ENCODE measurements around the gene DDX23. TPM values are rescaled to one million over a fixed set of nuclear protein-coding genes. Genes with fewer than 3 reads are reported as not detected.

DDX23 gene
- total and polyA plus RNA-seq, 5 donors from 2014 or later, result 30.5 to 96.3 (median 35.3) TPM

DNA sequence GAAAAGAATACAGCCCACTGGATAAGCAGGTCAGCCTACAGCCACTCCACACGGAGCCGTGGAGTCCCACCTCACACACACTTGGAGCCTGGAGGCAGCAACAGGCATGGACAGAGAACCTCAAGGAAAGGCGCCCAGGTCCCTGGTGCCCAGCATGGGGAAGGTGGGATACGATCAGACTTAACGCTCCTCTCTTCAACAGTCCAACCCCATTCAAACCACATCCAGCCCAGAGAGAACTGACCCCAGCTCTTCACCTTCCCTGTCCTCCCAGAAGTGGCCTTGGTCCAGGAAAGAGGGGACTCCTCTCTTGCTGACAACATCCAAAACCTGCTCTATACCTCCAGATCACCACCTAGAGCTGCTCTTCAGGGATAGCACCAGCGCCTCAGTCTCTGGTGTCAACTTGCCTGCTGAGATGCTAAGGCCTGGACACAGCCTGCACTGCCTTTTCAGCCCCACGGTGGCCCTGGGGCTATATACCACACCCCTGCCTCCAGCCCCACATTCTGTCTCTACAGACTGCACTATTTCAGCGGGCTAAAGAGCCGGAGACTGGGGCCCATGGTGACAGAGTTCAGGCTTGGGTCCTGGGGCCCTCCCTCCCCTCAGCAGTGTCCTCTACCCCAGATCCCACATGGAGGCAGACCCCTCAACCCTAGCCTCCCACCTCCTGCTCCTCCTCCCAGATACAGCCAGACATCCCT, 70.1 kb downstream of the DDX23 start:
- Histone ChIP-seq H3K36me3 (ENCODE audit: control insufficient read depth, insufficient read depth, low read length) (no peaks in the 10 kb centered on the region), H3K9me3 (ENCODE audit: control insufficient read depth in 2 of 2, low read length in 2 of 2) (no peaks in the 10 kb centered on the region), H3K27ac (ENCODE audit: insufficient read depth, low read length, poor library complexity, severe bottlenecking) (no peak overlapping the region), H3K4me3 (ENCODE audit: low read depth, low read length) (no peak overlapping the region), H3K27me3 (ENCODE audit: control insufficient read depth, insufficient read depth, low read length) (peaks cover 2% of the 10 kb centered on the region), H3K4me1 (ENCODE audit: control insufficient read depth, insufficient read depth, low read length, poor library complexity, severe bottlenecking) (no peaks in the 10 kb centered on the region)
- Mint-ChIP-seq H3K36me3 (no peaks in the 10 kb centered on the region), H3K27me3 (peaks cover 36% of the 10 kb centered on the region), H3K4me3 (no peak overlapping the region), H3K9me3 (no peaks in the 10 kb centered on the region), H3K27ac (peak overlapping the region in 1 of 3 donors; percentile 64), H3K4me1 (no peaks in the 10 kb centered on the region)
- DNase-seq (no peak), ATAC-seq (ENCODE audit: low read depth in 2 of 2) (no peak)

DNA sequence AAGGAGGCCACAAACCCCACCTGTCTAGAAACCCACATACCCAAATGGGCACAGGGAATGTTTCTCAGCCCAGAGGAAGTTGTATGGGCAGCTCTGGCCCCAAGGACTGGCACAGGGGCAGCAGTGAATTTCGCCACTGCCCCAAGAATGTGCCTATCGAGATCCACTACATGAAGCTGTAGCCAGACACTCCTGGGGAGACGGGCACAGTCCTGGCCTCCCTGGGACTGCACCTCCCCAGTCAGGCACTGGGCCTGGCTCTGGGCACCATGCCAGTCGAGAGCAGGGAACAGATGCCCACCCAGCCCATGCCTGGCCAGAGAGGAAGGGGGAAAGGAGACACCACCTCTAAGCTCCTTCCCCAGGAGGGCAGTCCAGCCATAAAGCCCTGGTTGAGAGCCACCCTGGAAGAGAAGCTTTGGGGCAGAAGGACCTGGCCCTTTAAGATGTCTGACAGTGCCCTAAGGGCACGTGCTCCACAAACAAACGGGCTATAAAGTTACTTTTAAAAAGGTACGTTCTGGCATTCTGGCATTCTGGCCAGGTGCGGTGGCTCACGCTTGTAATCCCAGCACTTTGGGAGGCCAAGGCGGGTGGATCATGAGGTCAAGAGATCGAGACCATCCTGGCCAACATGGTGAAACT, 71.5 kb downstream of the DDX23 start:
- Histone ChIP-seq H3K4me1 (ENCODE audit: control insufficient read depth, insufficient read depth, low read length, poor library complexity, severe bottlenecking) (no peaks in the 10 kb centered on the region), H3K9me3 (ENCODE audit: control insufficient read depth in 2 of 2, low read length in 2 of 2) (no peaks in the 10 kb centered on the region), H3K27ac (ENCODE audit: insufficient read depth, low read length, poor library complexity, severe bottlenecking) (no peak overlapping the region), H3K4me3 (ENCODE audit: low read depth, low read length) (no peak overlapping the region), H3K27me3 (ENCODE audit: control insufficient read depth, insufficient read depth, low read length) (no peaks in the 10 kb centered on the region), H3K36me3 (ENCODE audit: control insufficient read depth, insufficient read depth, low read length) (no peaks in the 10 kb centered on the region)
- Mint-ChIP-seq H3K27me3 (peaks cover 22% of the 10 kb centered on the region), H3K4me3 (no peak overlapping the region), H3K9me3 (no peaks in the 10 kb centered on the region), H3K4me1 (no peaks in the 10 kb centered on the region), H3K36me3 (no peaks in the 10 kb centered on the region), H3K27ac (no peak overlapping the region)
- ATAC-seq (ENCODE audit: low read depth in 2 of 2) (no peak), DNase-seq (no peak)

DNA sequence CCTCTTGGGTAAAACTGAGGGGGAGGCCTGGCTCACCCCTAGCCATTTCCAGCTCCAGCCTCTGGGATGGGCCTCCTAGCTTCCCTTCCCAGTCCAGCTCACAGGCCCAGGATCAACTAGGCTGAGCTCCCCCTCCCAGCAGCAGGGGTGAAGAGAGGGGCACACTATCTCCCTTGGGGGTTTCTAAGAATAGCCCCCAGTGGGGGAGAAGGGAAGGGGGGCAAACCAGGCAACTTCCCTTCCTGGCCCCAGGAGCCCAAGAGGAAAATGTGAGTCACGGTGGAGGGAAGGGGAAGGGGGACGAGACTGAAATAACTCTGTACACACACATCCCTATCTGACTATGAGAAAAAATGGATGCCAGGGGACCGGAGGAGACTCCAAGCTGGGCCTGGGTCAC, 72.1 kb downstream of the DDX23 start:
- H3K4me1 Mint-ChIP-seq, result no peaks in the 10 kb centered on the region
- ATAC-seq (ENCODE audit: low read depth in 2 of 2) (no peak), DNase-seq (no peak)
- H3K27me3 Mint-ChIP-seq, result peaks cover 17% of the 10 kb centered on the region
- Histone ChIP-seq H3K4me3 (ENCODE audit: low read depth, low read length) (no peak overlapping the region), H3K27ac (ENCODE audit: insufficient read depth, low read length, poor library complexity, severe bottlenecking) (no peak overlapping the region), H3K27me3 (ENCODE audit: control insufficient read depth, insufficient read depth, low read length) (no peaks in the 10 kb centered on the region), H3K9me3 (ENCODE audit: control insufficient read depth in 2 of 2, low read length in 2 of 2) (no peaks in the 10 kb centered on the region), H3K4me1 (ENCODE audit: control insufficient read depth, insufficient read depth, low read length, poor library complexity, severe bottlenecking) (no peaks in the 10 kb centered on the region), H3K36me3 (ENCODE audit: control insufficient read depth, insufficient read depth, low read length) (no peaks in the 10 kb centered on the region)
- H3K27ac Mint-ChIP-seq, result no peak overlapping the region
- no peaks in the 10 kb centered on the region for H3K36me3 Mint-ChIP-seq
- no peaks in the 10 kb centered on the region for H3K9me3 Mint-ChIP-seq
- H3K4me3 Mint-ChIP-seq, result no peak overlapping the region

Other genes with a start within 250 kb of the DDX23 start
- 116 TPM for gene KANSL2, start 169.9 kb downstream of the DDX23 start, total RNA-seq
- gene KANSL2, start 169.9 kb downstream of the DDX23 start, polyA plus RNA-seq, result 10 to 100 TPM; 30.9 to 40.8 (median 39.7) TPM
- 117 TPM for gene CCNT1, start 135.5 kb downstream of the DDX23 start, total RNA-seq
- gene CCNT1, start 135.5 kb downstream of the DDX23 start, polyA plus RNA-seq, result 10 to 100 TPM; 11.4 to 21.0 (median 16.1) TPM
- 0.12 TPM for gene ADCY6, start 63.1 kb downstream of the DDX23 start, total RNA-seq
- gene ADCY6, start 63.1 kb downstream of the DDX23 start, polyA plus RNA-seq, result not detected
- gene CACNB3, start 33.7 kb downstream of the DDX23 start, total RNA-seq, result 9.1 TPM
- gene CACNB3, start 33.7 kb downstream of the DDX23 start, polyA plus RNA-seq, result 1 to 10 TPM in 2 of 4 donors, under 1 TPM in 2; 0.32 to 2.3 (median 0.83) TPM
- 7.3 TPM for gene RND1, start 13.7 kb upstream of the DDX23 start, total RNA-seq
- under 1 TPM; 0.13 to 0.63 (median 0.42) TPM for gene RND1, start 13.7 kb upstream of the DDX23 start, polyA plus RNA-seq
- 55.6 TPM for gene FKBP11, start 73.3 kb upstream of the DDX23 start, total RNA-seq
- 10 to 100 TPM; 56.5 to 79.7 (median 77.0) TPM for gene FKBP11, start 73.3 kb upstream of the DDX23 start, polyA plus RNA-seq
- 79.4 TPM for gene ARF3, start 105.3 kb upstream of the DDX23 start, total RNA-seq
- gene ARF3, start 105.3 kb upstream of the DDX23 start, polyA plus RNA-seq, result 10 to 100 TPM; 21.2 to 30.5 (median 23.6) TPM
- gene WNT10B, start 119.6 kb upstream of the DDX23 start, total RNA-seq, result 1.6 TPM
- gene WNT10B, start 119.6 kb upstream of the DDX23 start, polyA plus RNA-seq, result not detected
- gene WNT1, start 126.2 kb upstream of the DDX23 start, total RNA-seq, result 0.62 TPM
- gene WNT1, start 126.2 kb upstream of the DDX23 start, polyA plus RNA-seq, result under 1 TPM in 1 of 4 donors, not detected in 3; 0.39 TPM
- gene DDN, start 147.2 kb upstream of the DDX23 start, total RNA-seq, result 0.39 TPM
- not detected for gene DDN, start 147.2 kb upstream of the DDX23 start, polyA plus RNA-seq
- 51.3 TPM for gene PRKAG1, start 166.6 kb upstream of the DDX23 start, total RNA-seq
- gene PRKAG1, start 166.6 kb upstream of the DDX23 start, polyA plus RNA-seq, result 10 to 100 TPM; 59.3 to 83.8 (median 64.9) TPM
- 149 TPM for gene KMT2D, start 208.6 kb upstream of the DDX23 start, total RNA-seq
- gene KMT2D, start 208.6 kb upstream of the DDX23 start, polyA plus RNA-seq, result 1 to 10 TPM; 5.2 to 8.8 (median 6.5) TPM
- gene RHEBL1, start 217.8 kb upstream of the DDX23 start, total RNA-seq, result 6.0 TPM
- 10 to 100 TPM; 11.7 to 19.5 (median 15.8) TPM for gene RHEBL1, start 217.8 kb upstream of the DDX23 start, polyA plus RNA-seq
- gene DHH, start 242.6 kb upstream of the DDX23 start, total RNA-seq, result 0.27 TPM
- not detected for gene DHH, start 242.6 kb upstream of the DDX23 start, polyA plus RNA-seq